Choroid plexus epithelial cell (primary cell): Measurements from ENCODE around the gene GNG8.

Experiments
- DNase-seq: peaks from one replicate; pipeline ENCODE4 v3.0.0-alpha.2; 2010; ENCODE audit warnings: low read depth
- H3K4me3 ChIP-seq: 2 replicates; pipeline ENCODE4 v1.5.1; 2011; ENCODE audit warnings: low read depth, mild to moderate bottlenecking, control low read depth, low read length, moderate library complexity
- TF ChIP-seq, protein P1 (sequence below): conservative IDR thresholded peaks from 2 replicates; pipeline ENCODE4 v1.5.1; 2011; ENCODE audit warnings: low read depth, mild to moderate bottlenecking, control low read depth, inconsistent platforms, low read length, moderate library complexity

Gene GNG8

DNA sequence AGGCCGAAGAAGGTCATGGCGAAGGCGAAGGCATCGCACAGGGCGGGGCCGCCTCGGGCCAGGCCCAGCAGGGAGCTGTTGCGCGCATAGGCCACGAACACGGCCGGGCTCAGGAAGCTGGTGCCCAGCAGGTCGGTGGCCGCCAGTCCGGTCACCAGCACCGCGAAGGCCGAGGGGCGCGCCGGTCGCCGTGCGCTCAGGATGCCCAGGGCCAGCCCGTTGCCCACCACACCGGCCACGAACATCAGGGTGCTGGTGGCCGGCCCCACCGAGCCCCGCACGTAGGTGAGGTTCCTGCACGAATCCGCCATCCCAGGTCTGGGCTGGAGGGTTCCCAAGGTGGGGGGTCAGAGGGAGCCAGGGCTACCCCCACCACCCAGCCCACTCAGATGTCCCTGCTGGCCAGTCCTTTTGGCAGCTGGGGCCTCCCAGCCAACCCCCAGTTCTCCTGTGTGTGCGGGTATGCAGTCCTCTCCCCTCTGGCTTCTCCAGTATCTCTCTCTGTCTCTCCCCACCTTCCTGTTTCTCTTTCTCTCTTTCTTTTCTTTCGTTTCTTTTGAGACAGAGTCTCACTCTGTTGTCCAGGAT is 12.0 kb downstream of the GNG8 start:
- no peak overlapping the region for H3K4me3 ChIP-seq
- TF ChIP-seq, protein P1, sequence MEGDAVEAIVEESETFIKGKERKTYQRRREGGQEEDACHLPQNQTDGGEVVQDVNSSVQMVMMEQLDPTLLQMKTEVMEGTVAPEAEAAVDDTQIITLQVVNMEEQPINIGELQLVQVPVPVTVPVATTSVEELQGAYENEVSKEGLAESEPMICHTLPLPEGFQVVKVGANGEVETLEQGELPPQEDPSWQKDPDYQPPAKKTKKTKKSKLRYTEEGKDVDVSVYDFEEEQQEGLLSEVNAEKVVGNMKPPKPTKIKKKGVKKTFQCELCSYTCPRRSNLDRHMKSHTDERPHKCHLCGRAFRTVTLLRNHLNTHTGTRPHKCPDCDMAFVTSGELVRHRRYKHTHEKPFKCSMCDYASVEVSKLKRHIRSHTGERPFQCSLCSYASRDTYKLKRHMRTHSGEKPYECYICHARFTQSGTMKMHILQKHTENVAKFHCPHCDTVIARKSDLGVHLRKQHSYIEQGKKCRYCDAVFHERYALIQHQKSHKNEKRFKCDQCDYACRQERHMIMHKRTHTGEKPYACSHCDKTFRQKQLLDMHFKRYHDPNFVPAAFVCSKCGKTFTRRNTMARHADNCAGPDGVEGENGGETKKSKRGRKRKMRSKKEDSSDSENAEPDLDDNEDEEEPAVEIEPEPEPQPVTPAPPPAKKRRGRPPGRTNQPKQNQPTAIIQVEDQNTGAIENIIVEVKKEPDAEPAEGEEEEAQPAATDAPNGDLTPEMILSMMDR = no peak

DNA sequence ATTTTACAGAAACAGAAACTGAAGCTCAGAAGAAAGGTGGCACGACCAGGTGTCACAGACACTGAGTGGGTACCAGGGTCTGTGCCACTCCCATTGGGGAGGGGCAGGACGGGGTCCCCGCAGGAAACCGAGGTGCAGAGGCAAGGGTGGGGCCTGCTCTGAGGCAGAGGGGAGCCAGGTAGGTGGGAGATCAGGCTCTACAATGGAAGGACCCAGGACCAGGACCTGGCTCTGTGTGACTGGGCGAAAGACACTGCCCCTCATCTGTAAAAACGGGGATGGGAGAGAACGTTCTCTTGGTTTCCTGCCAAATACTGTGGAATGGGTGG is 13.9 kb downstream of the GNG8 start:
- DNase-seq = no peak
- no peak overlapping the region for H3K4me3 ChIP-seq
- TF ChIP-seq, protein P1 = no peak

More for the DNA sequence above, 12.0 kb downstream of the GNG8 start:
- no peak for DNase-seq

DNA sequence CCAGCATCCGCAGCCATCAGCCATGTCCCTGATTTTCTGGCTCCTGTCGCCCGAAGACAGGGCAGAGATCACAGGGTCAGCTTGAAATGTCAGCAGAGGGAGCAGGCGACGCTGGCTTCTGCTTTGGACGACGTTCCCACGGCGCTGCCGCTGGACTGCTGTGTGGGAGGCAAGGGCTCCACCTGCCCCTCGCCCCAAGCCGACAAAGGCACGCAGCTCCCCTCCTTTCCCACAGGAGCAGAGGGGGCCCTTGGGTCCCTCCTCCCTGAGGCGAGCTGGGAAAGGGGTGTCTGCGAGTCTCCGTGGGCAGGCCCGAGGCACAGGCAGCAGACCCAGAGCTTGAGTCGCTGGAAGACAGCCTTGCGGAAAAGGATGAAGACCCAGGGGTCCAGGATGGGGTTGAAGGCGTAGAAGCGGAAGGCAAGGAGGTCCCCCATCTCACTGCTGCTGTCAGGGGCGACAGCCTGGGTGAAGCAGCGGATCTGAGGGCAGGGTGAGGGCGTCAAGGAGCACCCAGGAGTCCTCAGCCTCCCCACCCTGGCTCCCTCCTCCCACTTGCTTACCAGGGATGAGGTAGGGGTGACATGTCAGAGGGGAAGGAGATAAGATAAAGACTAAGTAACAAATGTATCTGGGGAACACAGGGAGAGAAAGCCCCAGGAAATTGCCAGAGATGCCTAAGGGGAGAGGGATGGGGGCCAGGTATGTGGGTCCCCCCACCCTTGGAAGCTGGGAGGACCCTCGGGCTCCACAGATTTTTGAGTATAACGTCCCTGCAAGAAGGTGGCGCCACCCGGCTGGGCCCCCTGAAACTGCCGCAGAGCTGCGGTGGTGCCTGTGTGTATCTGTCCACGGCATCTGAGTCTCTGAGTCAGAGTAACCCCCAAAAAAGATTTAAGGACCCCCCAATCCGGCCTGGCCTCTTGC is 14.5 kb downstream of the GNG8 start:
- H3K4me3 ChIP-seq = no peak overlapping the region
- no peak for DNase-seq
- TF ChIP-seq, protein P1 = peak; percentile 29

DNA sequence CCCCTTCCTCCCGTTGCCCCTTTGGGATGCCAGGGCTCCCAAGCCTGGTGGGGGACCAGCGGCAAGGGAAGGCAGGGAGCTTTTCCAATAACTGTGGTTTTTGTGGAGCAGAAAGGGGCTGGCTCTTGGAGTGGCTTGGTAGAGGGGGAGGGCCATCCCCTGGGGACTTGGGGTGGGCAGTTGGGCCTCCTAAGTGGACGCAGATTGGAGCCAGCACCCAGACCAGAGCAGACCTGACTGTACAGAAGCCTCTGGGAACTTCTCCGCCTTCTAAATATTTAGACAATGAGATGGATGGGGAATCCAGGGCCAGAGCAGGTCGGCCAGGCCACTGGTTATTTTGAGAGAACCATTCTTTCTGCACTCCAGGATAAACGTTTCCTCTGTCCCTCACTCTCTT is 15.3 kb downstream of the GNG8 start:
- no peak overlapping the region for H3K4me3 ChIP-seq
- no peak for DNase-seq
- TF ChIP-seq, protein P1 = no peak

DNA sequence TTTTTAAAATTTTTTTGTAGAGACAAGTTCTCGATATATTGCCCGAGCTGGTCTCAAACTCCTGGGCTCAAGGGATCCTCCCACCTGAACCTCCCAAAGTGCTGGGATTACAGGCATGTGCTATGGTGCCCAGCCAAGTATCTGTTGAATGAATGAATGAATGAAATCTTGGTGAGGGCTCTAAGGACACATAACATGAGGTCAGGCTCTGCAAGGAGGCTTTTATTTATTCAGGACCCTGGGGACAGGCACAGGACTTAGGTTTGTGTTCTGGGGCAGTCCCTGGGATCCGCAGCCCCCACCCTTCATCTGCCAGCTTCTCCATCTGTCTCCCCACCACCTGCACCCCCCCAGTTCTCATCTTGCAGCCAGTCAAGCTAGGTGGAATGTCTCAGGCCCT is 15.7 kb downstream of the GNG8 start:
- TF ChIP-seq, protein P1 = no peak
- H3K4me3 ChIP-seq = no peak overlapping the region
- DNase-seq = no peak

DNA sequence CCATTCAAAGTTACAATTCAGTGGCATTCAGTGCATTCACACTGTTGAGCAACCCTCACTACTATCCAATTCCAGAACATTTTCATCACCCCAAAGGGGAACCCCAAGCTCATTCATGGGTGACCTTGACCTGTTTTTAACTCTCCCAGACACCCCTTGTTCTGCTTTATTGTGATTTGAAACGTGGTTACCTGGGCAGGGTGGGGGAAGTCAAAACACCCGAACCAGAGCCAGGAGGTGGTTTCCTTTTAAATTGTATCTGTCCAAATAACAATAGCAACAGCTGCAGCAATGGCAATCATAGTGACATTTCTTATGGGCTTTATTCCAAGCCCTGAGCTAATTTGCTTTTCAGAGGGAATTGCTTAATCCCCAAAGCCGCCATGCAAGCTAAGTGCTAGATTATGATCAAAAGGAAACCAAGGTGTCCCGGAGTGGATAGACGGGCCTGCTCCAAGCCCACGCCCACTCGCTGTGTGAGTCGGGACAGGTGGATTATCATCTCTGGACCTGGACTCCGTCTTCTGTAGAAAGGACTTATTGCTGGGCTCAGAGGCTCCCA is 17.3 kb downstream of the GNG8 start:
- TF ChIP-seq, protein P1 = no peak
- peak; percentile 60 for DNase-seq
- H3K4me3 ChIP-seq = no peak overlapping the region

DNA sequence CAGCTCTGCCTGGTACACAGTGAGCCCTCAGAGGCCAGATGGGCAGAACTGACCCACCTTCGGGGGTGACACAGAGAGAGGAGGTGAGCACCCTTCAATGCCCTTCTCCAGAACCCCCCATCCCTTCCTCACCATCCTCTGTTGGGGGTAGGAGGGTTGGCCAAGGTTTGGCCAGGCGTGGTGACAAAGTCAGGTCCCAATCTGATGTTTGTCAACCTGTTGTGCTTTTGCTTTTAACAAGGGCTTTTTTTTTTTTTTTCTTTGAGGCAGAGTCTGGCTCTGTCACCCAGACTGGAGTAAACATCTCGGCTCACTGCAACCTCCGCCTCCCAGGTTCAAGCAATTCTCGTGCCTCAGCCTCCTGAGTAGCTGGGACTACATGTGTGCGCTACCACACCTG is 18.4 kb downstream of the GNG8 start:
- DNase-seq = no peak
- TF ChIP-seq, protein P1 = no peak
- H3K4me3 ChIP-seq = no peak overlapping the region
